Hematopoietic multipotent progenitor cell treated with erythropoietin and hydrocortisone succinate and interleukin-3 and kit ligand, for 17 days (in vitro differentiated cells): ENCODE results near the gene LTO1.

Experiments used
- DNase-seq: peaks from one replicate; pipeline ENCODE4 v3.0.0-alpha.2; 2015; ENCODE audit warnings: low spot score

The LTO1 gene, protein sequence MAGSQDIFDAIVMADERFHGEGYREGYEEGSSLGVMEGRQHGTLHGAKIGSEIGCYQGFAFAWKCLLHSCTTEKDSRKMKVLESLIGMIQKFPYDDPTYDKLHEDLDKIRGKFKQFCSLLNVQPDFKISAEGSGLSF

GRCh38 chr11:69674886-69675714, at the start of gene LTO1:
Gene LTO1, minus strand, starts transcription at chr11:69675353. Its CDS starts 114 bp downstream, at chr11:69675239.
- peak; percentile 94 for DNase-seq

DNA sequence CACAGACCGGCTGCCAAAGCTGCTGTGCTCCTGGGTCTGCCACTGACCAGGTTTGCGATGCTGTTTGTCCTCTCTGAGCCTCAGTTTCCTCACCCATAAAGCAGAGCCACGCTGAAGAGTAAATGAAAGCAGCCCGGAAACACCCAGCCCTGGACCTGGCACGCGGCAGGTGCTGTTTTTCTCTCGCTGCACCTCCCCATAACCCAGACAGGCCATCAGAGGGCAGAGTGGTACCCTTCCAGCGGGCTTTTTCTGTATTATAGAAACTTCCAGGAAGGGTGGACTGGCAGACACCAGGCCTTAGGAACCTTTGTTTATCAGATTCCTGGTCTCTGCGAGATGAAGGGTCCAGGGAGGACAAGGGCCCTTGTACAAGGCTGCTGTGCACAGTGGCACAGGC, 46.6 kb upstream of the LTO1 start:
- no peak for DNase-seq

GRCh38 chr11:69721106-69721505, 46.0 kb upstream of the LTO1 start:
- DNase-seq, result no peak

DNA sequence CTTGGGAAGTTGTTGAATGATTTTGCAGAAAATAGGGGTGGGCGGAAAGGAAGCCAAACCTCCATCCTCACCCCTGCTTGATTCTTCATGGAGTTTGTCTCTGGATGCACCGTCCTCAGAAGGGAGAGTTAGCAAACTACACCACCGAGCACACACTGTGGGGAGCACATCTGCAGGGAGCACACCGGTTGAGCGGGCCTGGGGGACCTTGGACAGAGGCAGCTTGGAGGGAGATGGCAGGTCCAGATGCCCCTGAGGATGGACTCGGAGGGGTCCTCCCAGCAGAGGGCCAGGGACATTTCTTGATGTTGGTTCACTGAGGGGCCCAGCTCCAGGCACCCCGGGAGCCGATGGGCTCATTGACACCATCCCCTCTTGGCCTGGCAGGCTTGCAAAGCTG, 43.8 kb upstream of the LTO1 start:
- DNase-seq, result no peak

DNA sequence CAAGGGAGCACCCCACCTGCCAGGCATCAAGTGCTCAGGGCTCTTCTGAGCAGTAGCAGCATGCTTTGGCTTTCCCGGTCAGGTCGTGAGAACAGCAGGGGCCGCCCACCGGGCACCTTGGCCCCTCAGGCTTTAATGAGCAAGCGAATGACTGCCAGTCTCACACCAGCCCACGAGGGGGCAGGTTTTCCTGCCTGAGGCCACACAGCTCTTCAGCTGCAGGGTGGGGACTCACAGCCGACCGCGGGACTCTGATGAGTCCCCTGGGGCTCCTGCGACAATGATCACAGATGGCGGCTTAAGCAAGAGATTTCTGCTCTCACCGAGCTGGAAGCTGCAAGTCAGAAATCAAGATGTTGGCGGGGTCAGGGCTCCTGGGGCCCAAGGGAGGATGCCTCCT, 43.0 kb upstream of the LTO1 start:
- DNase-seq, result no peak

DNA sequence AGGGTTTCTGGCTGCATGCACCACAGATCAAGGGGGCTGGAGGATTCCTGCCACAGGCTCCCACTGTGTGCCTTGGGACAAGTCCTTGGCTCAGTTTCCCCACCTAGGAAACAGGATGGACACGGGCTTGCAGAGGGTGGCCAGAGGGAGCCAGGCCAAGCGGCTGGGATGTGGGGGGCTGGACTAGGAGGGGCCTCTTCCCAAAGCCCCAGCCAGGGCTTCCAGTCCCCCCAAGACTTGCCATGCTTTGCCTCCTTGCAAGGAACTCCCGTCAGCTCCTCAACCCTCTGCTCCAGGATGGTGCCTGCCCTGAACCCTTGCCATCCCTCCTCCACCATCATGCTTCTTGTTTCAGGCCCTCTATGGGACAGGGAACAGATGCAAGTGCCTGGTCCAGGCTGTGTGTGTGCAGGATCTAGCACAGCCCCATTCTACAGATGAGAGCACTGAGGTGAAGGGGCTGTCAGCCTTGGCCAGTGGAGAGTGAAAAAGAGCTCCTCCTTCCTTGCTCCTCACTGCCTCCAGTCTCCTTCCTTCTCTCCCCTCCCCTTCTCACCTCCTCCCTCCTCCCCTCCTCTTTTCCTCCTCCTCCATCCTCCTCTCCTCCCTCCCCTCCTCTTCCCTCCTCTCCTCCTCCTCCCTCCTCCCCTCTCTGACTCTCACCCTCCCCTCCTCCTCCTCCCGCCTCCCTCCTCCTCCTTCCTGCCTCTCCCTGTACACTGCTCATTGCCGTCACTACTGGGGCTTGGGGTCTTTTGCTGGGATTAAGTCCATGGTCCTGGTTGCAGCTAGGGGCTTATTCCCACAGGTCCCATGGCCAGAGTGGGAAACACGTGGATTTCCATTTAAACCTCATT, 42.0 kb upstream of the LTO1 start:
- DNase-seq, result no peak

GRCh38 chr11:69716099-69716498, 40.9 kb upstream of the LTO1 start:
- DNase-seq, result no peak

- DNase-seq, result no peak
These were observed 40.3 kb upstream of the LTO1 start for GRCh38 chr11:69715446-69715845.

GRCh38 chr11:69711822-69712801, 37.0 kb upstream of the LTO1 start:
- DNase-seq, result no peak

DNA sequence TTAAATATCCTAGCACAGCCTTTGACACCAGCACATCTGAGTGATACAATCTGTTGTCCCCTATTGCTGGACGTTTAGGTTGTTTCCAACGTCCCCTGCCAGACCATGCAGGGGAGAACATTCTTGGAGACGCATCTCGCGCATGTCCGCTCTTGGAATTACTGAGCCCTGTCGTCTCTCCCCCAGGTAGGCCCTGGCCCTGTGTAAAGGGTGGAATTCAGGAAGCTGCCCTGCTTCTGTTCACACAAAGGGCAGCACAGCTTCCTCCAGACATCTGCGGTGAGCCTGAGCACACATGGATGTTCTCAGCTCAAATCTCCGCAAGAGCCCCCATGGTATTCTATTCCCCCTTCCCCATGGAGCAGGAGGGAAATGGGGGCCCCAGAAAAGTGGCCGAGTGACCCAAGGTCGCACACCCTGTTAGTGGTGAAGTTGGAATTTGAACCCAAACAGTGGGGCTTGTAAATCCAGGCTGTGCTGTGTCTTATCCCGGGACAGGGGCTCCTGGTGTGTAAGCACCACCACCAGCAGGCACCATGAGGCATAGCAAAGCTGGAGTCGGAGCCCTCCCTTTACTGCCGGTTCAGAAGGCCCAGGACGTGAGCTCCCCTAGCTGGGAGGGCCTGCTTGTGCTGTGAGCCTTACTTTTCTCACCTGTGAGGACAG, 33.7 kb upstream of the LTO1 start:
- DNase-seq, result no peak

DNA sequence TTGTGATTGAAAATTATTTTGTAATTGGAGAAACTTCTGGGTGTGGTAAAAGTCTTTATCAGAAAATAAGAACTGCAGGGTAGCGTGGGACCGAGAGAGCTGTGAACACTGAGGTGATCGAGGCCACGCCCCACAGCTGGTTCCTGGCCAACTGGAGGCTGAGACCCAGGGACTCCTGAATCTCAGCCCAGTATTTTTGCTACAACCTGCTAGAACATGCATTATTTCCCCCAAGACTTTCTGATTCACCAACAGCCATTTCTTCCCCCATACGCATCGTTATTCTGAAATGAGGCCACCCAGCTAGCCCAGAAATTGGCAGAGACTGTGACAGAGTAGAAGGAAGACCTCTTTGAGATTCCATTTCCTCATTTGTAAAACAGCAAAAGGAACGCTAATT, 32.0 kb upstream of the LTO1 start:
- DNase-seq, result no peak

- DNase-seq, result no peak
These were observed 31.0 kb upstream of the LTO1 start for GRCh38 chr11:69705901-69706787.

GRCh38 chr11:69705351-69705811, 30.2 kb upstream of the LTO1 start:
- no peak for DNase-seq

- DNase-seq, result no peak
These were observed 29.5 kb upstream of the LTO1 start for GRCh38 chr11:69704508-69705253.

DNA sequence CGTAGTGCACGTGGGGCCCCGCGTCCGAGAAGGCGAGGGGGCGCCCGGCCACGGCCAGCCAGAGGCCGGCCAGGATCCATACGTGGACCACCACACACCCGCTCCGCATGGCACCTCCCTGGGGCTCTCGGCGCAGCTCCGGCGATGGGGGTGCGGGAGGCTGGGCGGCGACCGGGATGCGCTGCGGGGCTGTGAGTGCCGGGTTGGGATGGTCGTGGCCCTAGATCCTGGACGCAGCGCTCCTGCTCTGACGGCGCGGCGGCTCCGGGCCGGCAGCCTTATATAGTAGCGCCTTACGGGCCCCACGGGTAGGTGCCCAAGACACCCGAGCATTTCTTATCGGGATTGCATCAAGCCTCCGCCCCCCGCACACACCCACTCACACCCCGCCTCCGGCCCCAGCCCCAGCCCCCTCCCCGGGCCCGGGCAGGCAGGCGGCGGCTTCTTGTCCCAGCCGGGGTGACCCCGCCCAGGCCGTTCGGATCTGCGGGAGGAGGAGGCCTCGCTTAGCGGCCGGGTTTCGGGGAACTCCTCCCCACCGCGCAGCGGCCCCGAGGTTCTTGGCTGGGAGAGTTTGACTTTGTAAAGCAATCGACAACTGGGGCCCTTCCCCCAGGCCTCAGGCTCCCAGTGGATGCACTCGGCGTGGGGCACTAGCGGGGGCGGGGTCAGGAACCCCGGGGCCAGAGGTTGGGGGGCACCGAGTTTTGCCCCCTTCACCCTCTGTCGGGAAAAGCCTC, 28.8 kb upstream of the LTO1 start, which contains the start of gene FGF19:
Gene FGF19 (minus strand): TSS at position 255 of the 740 bp plus-strand sequence. CDS start 146 bp downstream, at position 109.
- DNase-seq, result no peak

DNA sequence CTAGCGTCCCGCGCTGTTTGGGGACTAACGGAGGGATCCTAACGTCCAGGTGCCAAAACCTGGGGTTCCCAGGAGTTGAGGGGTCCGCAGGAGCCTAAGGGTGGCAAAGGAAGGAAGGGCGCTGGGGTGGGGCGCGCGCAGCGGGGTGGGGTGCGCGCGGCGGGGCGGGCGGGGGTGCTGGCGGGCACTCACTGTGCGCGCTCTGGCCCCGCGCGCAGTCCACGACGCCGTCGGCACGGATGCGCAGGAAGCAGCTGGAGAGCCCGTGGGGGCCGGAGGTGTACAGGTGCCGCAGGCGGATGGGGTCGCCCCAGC, 28.3 kb upstream of the LTO1 start:
- no peak for DNase-seq

GRCh38 chr11:69702769-69703452, 27.8 kb upstream of the LTO1 start:
- no peak for DNase-seq

DNA sequence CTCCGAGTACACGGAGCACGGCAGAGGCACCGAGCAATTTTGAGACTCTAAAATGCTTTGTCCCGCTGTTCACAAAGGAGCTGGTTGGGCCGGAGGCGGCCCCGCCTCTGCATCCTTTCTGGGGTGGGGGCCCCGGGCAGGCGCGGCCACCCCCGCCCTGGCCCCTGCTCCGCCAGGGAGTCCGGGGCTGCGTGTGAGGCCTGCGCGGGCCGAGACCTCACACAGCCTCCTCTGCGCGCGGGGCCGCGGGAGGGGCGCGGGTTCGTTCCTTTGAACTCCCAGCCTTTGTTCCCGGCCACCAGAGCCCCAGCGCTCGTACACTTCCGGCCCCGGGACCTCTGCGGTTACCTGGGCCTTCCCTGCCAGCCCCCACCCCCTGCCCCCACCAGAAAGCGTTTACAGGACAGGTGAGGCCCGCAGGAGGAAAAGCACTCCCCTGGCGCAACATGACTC, 27.1 kb upstream of the LTO1 start:
- DNase-seq, result no peak
